Chondrocyte (in vitro differentiated cells): ENCODE data around the gene SOX3. TPM values are rescaled to one million over a fixed set of nuclear protein-coding genes. Genes with fewer than 3 reads are reported as not detected.

Experiments used
- DNase-seq: peaks from one replicate; pipeline ENCODE4 v3.0.0; 2021; ENCODE audit warnings: mixed read lengths, low spot score
- H3K27ac Mint-ChIP-seq: one replicate; pipeline ENCODE4 v1.8.0; 2021; ENCODE audit warnings: mild to moderate bottlenecking, moderate library complexity, mixed read lengths; ENCODE audit not compliant: unreplicated experiment
- H3K27me3 Mint-ChIP-seq: 2 replicates; pipeline ENCODE4 v1.8.0; 2021; ENCODE audit warnings: low read depth, mixed read lengths
- H3K36me3 Mint-ChIP-seq: 2 replicates; pipeline ENCODE4 v1.8.0; 2021; ENCODE audit warnings: low read depth, mixed read lengths
- H3K4me1 Mint-ChIP-seq: 2 replicates; pipeline ENCODE4 v1.8.0; 2021; ENCODE audit warnings: low read depth, mild to moderate bottlenecking, mixed read lengths
- H3K4me3 Mint-ChIP-seq: one replicate; pipeline ENCODE4 v1.8.0; 2021; ENCODE audit warnings: mild to moderate bottlenecking, moderate library complexity, mixed read lengths; ENCODE audit not compliant: unreplicated experiment
- H3K9me3 Mint-ChIP-seq: 2 replicates; pipeline ENCODE4 v1.8.0; 2021; ENCODE audit warnings: low read depth, mixed read lengths
- total RNA-seq: library from RNA; stranded (reverse); gene quantifications from 3 replicates; pipeline ENCODE4 v1.2.1, GENCODE V29; 2021
- TF ChIP-seq, protein P1 (sequence below): fragments of 200-600 bp; sonication (generic); IDR thresholded peaks from 2 replicates; pipeline ENCODE4 v1.5.0; 2021; ENCODE audit warnings: antibody characterized with exemption, mild to moderate bottlenecking, moderate library complexity

Gene SOX3
- total RNA-seq, 1 donor from 2014 or later, result not detected

DNA sequence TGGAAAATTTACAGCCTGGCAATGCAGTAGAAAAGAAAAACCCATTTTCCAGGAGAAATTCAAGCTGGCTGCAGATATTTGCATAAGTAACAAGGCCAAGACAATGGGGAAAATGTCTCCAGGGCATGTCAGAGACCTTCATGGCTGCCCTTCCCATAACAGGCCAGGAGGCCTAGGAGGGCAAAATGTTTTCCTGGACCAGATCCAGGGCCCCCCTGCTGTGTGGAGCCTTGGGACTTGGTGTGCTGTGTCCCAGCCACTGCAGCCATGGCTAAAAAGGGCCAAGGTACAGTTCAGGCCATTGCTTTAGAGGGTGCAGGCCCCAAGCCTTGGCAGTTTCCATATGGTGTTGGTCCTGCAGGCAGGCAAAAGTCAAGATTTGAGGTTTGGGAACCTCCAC is 29.8 kb downstream of the SOX3 start:
- H3K36me3 Mint-ChIP-seq, result no peaks in the 10 kb centered on the region
- H3K27ac Mint-ChIP-seq, result no peak overlapping the region
- no peak overlapping the region for H3K4me3 Mint-ChIP-seq
- TF ChIP-seq, protein P1, sequence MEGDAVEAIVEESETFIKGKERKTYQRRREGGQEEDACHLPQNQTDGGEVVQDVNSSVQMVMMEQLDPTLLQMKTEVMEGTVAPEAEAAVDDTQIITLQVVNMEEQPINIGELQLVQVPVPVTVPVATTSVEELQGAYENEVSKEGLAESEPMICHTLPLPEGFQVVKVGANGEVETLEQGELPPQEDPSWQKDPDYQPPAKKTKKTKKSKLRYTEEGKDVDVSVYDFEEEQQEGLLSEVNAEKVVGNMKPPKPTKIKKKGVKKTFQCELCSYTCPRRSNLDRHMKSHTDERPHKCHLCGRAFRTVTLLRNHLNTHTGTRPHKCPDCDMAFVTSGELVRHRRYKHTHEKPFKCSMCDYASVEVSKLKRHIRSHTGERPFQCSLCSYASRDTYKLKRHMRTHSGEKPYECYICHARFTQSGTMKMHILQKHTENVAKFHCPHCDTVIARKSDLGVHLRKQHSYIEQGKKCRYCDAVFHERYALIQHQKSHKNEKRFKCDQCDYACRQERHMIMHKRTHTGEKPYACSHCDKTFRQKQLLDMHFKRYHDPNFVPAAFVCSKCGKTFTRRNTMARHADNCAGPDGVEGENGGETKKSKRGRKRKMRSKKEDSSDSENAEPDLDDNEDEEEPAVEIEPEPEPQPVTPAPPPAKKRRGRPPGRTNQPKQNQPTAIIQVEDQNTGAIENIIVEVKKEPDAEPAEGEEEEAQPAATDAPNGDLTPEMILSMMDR, result no peak
- no peaks in the 10 kb centered on the region for H3K4me1 Mint-ChIP-seq
- peaks cover 38% of the 10 kb centered on the region for H3K9me3 Mint-ChIP-seq
- peaks cover 2% of the 10 kb centered on the region for H3K27me3 Mint-ChIP-seq
- DNase-seq, result no peak

- TF ChIP-seq, protein P1, result no peak
- H3K27me3 Mint-ChIP-seq, result no peaks in the 10 kb centered on the region
- H3K4me3 Mint-ChIP-seq, result no peak overlapping the region
- H3K9me3 Mint-ChIP-seq, result peaks cover 14% of the 10 kb centered on the region
- no peaks in the 10 kb centered on the region for H3K36me3 Mint-ChIP-seq
- H3K4me1 Mint-ChIP-seq, result no peaks in the 10 kb centered on the region
- DNase-seq, result no peak
- H3K27ac Mint-ChIP-seq, result no peak overlapping the region
Observed at GRCh38 chrX:140467211-140467610, 37.7 kb downstream of the SOX3 start.

Other genes with a start within 250 kb of the SOX3 start
- gene LINC00632, start 204.7 kb upstream of the SOX3 start, total RNA-seq, result 617 to 626 TPM (median 624 TPM) in 3 replicates